Fibroblast of pulmonary artery (primary cell): ENCODE data around the gene NSMF.

Experiments
- DNase-seq: peaks from one replicate; pipeline ENCODE4 v3.0.0-alpha.2; 2010; ENCODE audit warnings: low read depth
- H3K4me3 ChIP-seq: replicated peaks from 2 replicates; pipeline ENCODE4 v1.5.1; 2011; ENCODE audit warnings: low read depth, mild to moderate bottlenecking, control low read depth, low read length, moderate library complexity
- TF ChIP-seq, protein P1 (sequence below): IDR thresholded peaks from 2 replicates; pipeline ENCODE4 v1.5.1; 2011; ENCODE audit warnings: mild to moderate bottlenecking, control low read depth, low read length, inconsistent platforms; ENCODE audit errors: missing control alignments

NSMF gene

DNA sequence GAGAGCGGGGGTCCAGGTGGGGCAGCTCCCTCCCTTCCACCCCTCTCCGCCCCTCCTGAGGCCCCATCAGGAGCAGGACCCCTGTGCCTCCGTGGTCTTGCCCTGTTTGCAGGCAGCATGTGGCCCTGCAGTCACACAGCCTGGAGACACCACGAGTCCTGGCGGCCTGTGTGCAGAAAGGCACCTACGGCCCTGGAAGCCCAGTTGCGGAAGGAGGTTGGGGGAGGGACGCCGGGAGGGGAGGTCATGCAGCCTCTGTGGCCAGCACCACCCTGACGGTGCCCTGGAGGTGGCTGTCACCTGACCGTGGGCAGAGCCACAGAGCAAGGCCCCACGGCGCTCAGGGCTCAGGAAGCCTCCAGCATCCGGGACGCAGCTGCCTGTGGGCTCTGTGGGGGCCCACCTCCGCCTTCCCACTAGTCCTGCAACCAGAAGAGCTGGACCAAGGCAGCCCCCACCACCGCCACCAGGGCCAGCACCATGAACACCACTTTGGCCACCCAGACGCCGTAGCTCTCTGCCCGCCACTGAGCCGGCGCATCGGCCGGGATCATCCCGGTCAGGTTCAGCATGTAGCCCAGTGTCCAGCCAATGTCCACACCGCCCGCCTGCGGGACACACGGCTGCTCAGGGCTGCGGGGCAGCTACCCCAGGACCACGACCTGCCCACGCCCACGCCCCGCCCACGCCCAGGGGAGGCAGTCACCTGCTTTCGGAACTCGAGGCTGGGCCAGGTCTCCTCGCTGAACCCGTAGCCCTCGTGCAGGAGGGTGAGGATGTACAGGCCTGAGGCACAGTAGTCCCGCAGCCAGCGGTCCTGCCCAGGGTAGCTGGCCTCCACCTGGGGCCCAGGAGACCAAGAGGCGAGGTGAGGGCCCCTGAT lies 24.4 kb downstream of the NSMF start:
- DNase-seq = no peak
- TF ChIP-seq, protein P1, sequence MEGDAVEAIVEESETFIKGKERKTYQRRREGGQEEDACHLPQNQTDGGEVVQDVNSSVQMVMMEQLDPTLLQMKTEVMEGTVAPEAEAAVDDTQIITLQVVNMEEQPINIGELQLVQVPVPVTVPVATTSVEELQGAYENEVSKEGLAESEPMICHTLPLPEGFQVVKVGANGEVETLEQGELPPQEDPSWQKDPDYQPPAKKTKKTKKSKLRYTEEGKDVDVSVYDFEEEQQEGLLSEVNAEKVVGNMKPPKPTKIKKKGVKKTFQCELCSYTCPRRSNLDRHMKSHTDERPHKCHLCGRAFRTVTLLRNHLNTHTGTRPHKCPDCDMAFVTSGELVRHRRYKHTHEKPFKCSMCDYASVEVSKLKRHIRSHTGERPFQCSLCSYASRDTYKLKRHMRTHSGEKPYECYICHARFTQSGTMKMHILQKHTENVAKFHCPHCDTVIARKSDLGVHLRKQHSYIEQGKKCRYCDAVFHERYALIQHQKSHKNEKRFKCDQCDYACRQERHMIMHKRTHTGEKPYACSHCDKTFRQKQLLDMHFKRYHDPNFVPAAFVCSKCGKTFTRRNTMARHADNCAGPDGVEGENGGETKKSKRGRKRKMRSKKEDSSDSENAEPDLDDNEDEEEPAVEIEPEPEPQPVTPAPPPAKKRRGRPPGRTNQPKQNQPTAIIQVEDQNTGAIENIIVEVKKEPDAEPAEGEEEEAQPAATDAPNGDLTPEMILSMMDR = no peak
- H3K4me3 ChIP-seq = no peak overlapping the region

DNA sequence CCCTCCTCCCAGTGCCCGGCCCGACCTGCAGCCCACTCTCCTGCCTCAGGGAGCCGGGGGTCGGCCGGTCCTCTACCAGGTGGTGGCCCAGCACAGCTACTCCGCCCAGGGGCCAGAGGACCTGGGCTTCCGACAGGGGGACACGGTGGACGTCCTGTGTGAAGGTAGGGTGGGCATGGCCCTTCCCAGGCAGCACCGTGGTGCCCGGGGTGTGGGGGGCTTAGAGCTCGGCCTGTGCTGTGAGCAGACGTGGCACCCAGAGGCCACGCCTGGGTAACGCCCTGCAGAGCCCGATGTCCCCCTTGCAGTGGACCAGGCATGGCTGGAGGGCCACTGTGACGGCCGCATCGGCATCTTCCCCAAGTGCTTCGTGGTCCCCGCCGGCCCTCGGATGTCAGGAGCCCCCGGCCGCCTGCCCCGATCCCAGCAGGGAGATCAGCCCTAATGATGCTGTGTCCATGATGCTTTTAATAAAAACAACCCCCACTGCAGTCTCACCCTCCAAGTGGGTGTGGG lies 25.2 kb downstream of the NSMF start:
- TF ChIP-seq, protein P1 = no peak
- no peak for DNase-seq
- no peak overlapping the region for H3K4me3 ChIP-seq

DNA sequence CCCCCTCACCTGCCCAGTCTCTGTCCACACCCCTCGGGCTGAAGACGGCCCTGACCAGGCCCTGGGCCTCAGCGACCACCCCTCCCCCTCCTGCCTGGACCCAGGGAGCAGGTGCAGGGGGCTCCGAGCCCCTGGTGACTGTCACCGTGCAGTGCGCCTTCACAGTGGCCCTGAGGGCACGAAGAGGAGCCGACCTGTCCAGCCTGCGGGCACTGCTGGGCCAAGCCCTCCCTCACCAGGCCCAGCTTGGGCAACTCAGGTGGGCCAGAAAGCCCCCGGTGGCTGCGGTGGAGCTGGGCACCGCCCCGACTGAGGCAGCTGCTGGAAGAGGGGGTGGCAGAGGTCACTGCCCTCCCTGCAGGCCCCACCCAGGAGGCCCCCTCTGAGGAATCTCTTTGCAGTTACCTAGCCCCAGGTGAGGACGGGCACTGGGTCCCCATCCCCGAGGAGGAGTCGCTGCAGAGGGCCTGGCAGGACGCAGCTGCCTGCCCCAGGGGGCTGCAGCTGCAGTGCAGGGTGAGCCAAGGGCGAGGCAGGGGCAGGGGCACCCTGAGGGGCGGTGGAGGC lies 25.7 kb downstream of the NSMF start:
- DNase-seq = no peak
- TF ChIP-seq, protein P1 = no peak
- no peak overlapping the region for H3K4me3 ChIP-seq

DNA sequence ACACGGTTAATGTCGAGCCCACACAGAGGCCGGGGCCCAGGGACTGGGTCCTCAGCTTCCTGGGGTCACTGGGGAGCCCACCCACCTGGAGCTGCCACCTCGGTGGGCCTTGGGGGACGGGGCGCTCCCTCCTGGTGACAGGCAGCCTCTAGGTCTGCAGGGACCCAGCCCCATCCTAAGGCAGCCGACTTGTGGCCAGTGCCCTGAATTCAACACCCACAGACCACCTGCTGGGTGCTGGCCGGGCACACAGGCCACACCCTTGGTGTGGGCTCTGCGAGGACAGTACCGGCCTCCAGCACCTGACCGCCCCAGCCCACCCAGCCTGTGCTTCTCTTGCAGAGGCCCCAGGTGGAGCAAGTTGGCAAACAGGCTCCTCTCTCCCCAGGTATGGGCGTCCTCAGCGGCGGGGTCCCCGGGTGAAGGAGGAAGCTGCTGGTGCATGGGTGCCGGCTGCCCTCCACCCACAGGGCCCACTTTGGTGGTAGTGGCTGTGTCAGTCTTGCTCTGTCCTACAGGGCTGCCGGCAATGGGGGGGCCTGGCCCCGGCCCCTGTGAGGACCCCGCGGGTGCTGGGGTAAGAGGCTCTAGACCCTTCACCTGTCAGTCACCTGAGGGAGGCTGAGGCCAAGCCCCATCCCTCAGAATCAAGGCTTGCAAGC lies 26.3 kb downstream of the NSMF start:
- H3K4me3 ChIP-seq = no peak overlapping the region
- TF ChIP-seq, protein P1 = no peak
- no peak for DNase-seq

DNA sequence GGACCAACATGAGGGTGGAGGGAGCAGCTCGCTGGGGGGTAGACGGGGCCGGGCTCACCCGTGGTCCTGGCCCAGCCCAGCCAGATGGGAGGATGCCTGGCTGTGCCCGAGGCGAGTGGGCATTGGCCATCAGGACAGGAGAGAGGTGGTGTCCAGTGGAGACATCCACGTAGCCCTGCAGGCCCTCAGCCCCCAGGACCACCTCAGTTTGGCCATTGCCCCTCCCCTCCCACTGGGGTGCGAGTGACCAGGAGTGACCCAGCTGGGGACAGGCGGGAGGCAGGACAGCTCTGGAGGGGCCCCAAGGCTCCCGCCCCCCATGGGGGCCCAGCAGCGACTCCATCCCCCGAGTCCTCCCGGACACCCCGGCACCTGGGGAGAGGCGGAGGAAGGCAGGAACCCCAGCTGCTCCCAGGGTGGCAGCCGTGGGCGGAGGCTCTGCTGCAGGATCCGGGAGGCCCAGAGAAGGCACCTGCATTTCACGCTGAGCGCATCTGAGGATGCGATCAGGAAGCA lies 27.7 kb downstream of the NSMF start:
- TF ChIP-seq, protein P1 = no peak
- DNase-seq = no peak
- H3K4me3 ChIP-seq = no peak overlapping the region

GRCh38 chr9:137430723-137431415 lies 28.3 kb downstream of the NSMF start:
- no peak overlapping the region for H3K4me3 ChIP-seq
- TF ChIP-seq, protein P1 = no peak
- DNase-seq = no peak
